PC-3 (cell line): Measurements from ENCODE around the gene ETV2.

Experiments used
- EZH2 ChIP-seq: fragments of 300-600 bp; sonication (generic); IDR thresholded peaks from one replicate; pipeline ENCODE4 v1.6.1; 2017; ENCODE audit warnings: antibody characterized with exemption, mild to moderate bottlenecking, low read length; ENCODE audit not compliant: unreplicated experiment
- EZH2phosphoT487 ChIP-seq: fragments of 300-600 bp; sonication (generic); IDR thresholded peaks from 2 replicates; pipeline ENCODE4 v1.6.1; 2018; ENCODE audit warnings: mild to moderate bottlenecking, antibody characterized with exemption, low read length, borderline replicate concordance
- TF ChIP-seq, protein P1 (sequence below): fragments of 300-600 bp; sonication (generic); conservative IDR thresholded peaks from 2 replicates; pipeline ENCODE4 v1.5.1; 2017; ENCODE audit warnings: antibody characterized with exemption, low read depth, mild to moderate bottlenecking, low read length

DNA sequence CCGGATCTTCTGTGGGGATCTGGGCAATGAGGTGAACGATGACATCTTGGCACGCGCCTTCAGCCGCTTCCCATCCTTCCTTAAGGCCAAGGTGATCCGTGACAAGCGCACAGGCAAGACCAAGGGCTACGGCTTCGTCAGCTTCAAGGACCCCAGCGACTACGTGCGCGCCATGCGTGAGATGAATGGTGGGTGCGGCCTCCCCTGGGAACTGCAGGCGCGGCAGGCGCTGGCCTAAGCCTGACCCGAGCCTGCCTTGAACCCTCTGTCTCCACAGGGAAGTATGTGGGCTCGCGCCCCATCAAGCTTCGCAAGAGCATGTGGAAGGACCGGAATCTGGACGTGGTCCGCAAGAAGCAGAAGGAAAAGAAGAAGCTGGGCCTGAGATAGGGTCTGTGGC is 4.4 kb upstream of the ETV2 start:
- TF ChIP-seq, protein P1, sequence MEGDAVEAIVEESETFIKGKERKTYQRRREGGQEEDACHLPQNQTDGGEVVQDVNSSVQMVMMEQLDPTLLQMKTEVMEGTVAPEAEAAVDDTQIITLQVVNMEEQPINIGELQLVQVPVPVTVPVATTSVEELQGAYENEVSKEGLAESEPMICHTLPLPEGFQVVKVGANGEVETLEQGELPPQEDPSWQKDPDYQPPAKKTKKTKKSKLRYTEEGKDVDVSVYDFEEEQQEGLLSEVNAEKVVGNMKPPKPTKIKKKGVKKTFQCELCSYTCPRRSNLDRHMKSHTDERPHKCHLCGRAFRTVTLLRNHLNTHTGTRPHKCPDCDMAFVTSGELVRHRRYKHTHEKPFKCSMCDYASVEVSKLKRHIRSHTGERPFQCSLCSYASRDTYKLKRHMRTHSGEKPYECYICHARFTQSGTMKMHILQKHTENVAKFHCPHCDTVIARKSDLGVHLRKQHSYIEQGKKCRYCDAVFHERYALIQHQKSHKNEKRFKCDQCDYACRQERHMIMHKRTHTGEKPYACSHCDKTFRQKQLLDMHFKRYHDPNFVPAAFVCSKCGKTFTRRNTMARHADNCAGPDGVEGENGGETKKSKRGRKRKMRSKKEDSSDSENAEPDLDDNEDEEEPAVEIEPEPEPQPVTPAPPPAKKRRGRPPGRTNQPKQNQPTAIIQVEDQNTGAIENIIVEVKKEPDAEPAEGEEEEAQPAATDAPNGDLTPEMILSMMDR, result no peak
- no peak for TF ChIP-seq EZH2
- TF ChIP-seq EZH2phosphoT487, result no peak
